Stimulated activated CD4-positive, alpha-beta T cell treated with anti-CD3 and anti-CD28 coated beads, Interleukin-12 subunit alpha, Interleukin-12 subunit beta, amount 100 ng/mL, for 24 hours (primary cell): ENCODE data around the gene KITLG.
A peak's percentile ranks its signal among the peaks of the same experiment; 100 is the strongest.
"Not testable (repeated sequence)": the region's sequence is repeated elsewhere in the genome, so short reads cannot be mapped to it uniquely, and the experiment has no call there.

Experiments
- DNase-seq, 2 experiments: peaks; one replicate each; pipeline ENCODE4 v3.0.0-alpha.2; 2020; ENCODE audit warnings: low read depth in 2 of 2

The KITLG gene

GRCh38 chr12:88580051-88580871 lies at the start of gene KITLG:
Gene KITLG, minus strand, starts transcription at chr12:88580471. Its CDS starts 193 bp downstream, at chr12:88580278.
- peak in 1 of 2 experiments; percentile 25 for DNase-seq

- no peak for DNase-seq
These were observed 48.7 kb upstream of the KITLG start for GRCh38 chr12:88628856-88629509.

GRCh38 chr12:88628035-88628434 lies 47.8 kb upstream of the KITLG start:
- not testable (repeated sequence) for DNase-seq

GRCh38 chr12:88627501-88627900 lies 47.2 kb upstream of the KITLG start:
- DNase-seq = no peak

GRCh38 chr12:88625356-88625755 lies 45.1 kb upstream of the KITLG start:
- DNase-seq = no peak

GRCh38 chr12:88624911-88625310 lies 44.6 kb upstream of the KITLG start:
- no peak for DNase-seq

- no peak for DNase-seq
These were observed 43.7 kb upstream of the KITLG start for GRCh38 chr12:88623777-88624548.

- no peak for DNase-seq
These were observed 37.1 kb upstream of the KITLG start for GRCh38 chr12:88617352-88617751.

- DNase-seq = no peak
These were observed 35.2 kb upstream of the KITLG start for GRCh38 chr12:88615490-88615889.

- DNase-seq = no peak
These were observed 24.4 kb upstream of the KITLG start for GRCh38 chr12:88604646-88605045.

GRCh38 chr12:88600272-88600671 lies 20.0 kb upstream of the KITLG start:
- DNase-seq = no peak

- no peak for DNase-seq
These were observed 17.1 kb upstream of the KITLG start for GRCh38 chr12:88597365-88597764.

GRCh38 chr12:88595697-88596096 lies 15.4 kb upstream of the KITLG start:
- DNase-seq = no peak

GRCh38 chr12:88594780-88595179 lies 14.5 kb upstream of the KITLG start:
- no peak for DNase-seq

GRCh38 chr12:88591343-88591742 lies 11.1 kb upstream of the KITLG start:
- no peak for DNase-seq

GRCh38 chr12:88590851-88591250 lies 10.6 kb upstream of the KITLG start:
- DNase-seq = no peak

GRCh38 chr12:88585077-88585476 lies 4.8 kb upstream of the KITLG start:
- DNase-seq = no peak

GRCh38 chr12:88579601-88580050 lies 645 bp downstream of the KITLG start:
- DNase-seq = no peak

GRCh38 chr12:88579161-88579517 lies 1.1 kb downstream of the KITLG start:
- no peak for DNase-seq

GRCh38 chr12:88578276-88579160 lies 1.8 kb downstream of the KITLG start:
- no peak for DNase-seq

- DNase-seq = no peak
These were observed 2.7 kb downstream of the KITLG start for GRCh38 chr12:88577537-88577936.
